Esophagus muscularis mucosa (tissue), 4 donors: ENCODE measurements around the gene CAD. TPM values are rescaled to one million over a fixed set of nuclear protein-coding genes. Genes with fewer than 3 reads are reported as not detected.

Experiments
- DNase-seq: peaks from one replicate; pipeline ENCODE4 v3.0.0-alpha.2; 2017; ENCODE audit errors: extremely low spot score
- H3K27ac ChIP-seq, 4 donors: fragments of 200-600 bp; sonication (generic); replicated peaks in 1 of 4; 1 replicate in 3 of 4; 2 replicates in 1 of 4; pipeline ENCODE4 v1.5.1; 2016 to 2019; ENCODE audit warnings: mild to moderate bottlenecking in 1 of 4
- H3K27me3 ChIP-seq, 4 donors: fragments of 200-600 bp; sonication (generic); one replicate each; pipeline versions ENCODE4 v1.5.1 to v1.6.0; 2016 to 2019
- H3K36me3 ChIP-seq, 4 donors: fragments of 200-600 bp; sonication (generic); one replicate each; pipeline ENCODE4 v1.5.1; 2016 to 2019
- H3K4me1 ChIP-seq, 4 donors: fragments of 200-600 bp; sonication (generic); one replicate each; pipeline ENCODE4 v1.5.1; 2016 to 2019
- H3K4me3 ChIP-seq, 4 donors: fragments of 200-600 bp; sonication (generic); 1 replicate in 2 of 4; 2 replicates in 2 of 4; pipeline ENCODE4 v1.5.1; 2016 to 2019; ENCODE audit warnings: mild to moderate bottlenecking in 4 of 4, moderate library complexity in 1 of 4
- H3K9me3 ChIP-seq, 4 donors: fragments of 200-600 bp; sonication (generic); 1 replicate in 3 of 4; 2 replicates in 1 of 4; pipeline ENCODE4 v1.5.1; 2016 to 2019
- EP300 ChIP-seq: sonication (generic); formaldehyde crosslinking; IDR thresholded peaks from one replicate; pipeline ENCODE4 v1.6.1; 2017; ENCODE audit warnings: antibody characterized with exemption
- POLR2A ChIP-seq: fragments of 450-650 bp; IDR thresholded peaks from one replicate; pipeline ENCODE4 v1.6.1; 2017; ENCODE audit warnings: antibody characterized with exemption, moderate library complexity, mild to moderate bottlenecking, low read depth
- POLR2AphosphoS5 ChIP-seq, 2 donors: sonication (generic); formaldehyde crosslinking; IDR thresholded peaks; one replicate each; pipeline ENCODE4 v1.6.1; 2017; ENCODE audit warnings: antibody characterized with exemption in 2 of 2
- WGBS: methylation state at CpG from one replicate; pipeline ENCODE4 v1.1.5; 2018; 5-methylcytosine and 5-hydroxymethylcytosine counted together
- intact Hi-C: fragments of 100-400 bp; cut with DNase I; formaldehyde crosslinking; loops from one replicate; pipeline ENCODE4 v1.15.1; 2023
- total RNA-seq, 4 donors: library from RNA; depleted of rRNA; stranded (reverse); fragments of >200 nt; gene quantifications; one replicate each; pipeline versions ENCODE4 v1.1.0 to v1.2.1, GENCODE V29; 2016
- TF ChIP-seq, protein P1 (sequence below), 3 experiments: fragments of 200-600 bp in 2 of 3; fragments of 450-650 bp in 1 of 3; sonication (generic) in 2 of 3; IDR thresholded peaks; one replicate each; pipeline ENCODE4 v1.5.1; 2017 to 2019; ENCODE audit warnings: antibody characterized with exemption in 3 of 3, mild to moderate bottlenecking in 2 of 3, moderate library complexity in 1 of 3

The CAD gene
- total RNA-seq, 4 donors from 2014 or later, result 12.4 to 28.3 (median 16.6) TPM

DNA sequence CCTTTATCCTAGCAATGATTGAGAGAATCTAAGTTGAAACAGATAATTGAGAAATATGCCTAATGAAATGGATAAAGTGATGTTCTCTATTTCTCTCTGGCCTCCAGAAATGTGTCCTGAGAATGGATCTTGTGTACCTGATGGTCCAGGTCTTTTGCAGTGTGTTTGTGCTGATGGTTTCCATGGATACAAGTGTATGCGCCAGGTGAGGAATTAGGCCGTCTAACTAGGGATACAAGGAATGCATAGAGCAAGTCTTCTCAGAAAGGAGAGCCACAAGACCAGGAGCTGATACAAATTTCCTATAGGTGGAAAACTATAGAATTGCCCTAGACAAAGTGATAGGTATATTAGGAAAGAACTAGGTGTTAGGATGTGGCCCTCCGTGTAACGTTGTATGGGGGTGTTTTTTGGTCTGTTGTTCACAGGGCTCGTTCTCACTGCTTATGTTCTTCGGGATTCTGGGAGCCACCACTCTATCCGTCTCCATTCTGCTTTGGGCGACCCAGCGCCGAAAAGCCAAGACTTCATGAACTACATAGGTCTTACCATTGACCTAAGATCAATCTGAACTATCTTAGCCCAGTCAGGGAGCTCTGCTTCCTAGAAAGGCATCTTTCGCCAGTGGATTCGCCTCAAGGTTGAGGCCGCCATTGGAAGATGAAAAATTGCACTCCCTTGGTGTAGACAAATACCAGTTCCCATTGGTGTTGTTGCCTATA is 592 bp upstream of the CAD start:
- Histone ChIP-seq H3K27ac (peak overlapping the region; percentile 70 to 77 (median 72)), H3K27me3 (no peaks in the 10 kb centered on the region), H3K4me3 (peak overlapping the region; percentile 55 to 72 (median 72)), H3K9me3 (no peaks in the 10 kb centered on the region), H3K4me1 (peaks cover 25 to 42% (median 29%) of the 10 kb centered on the region in 4 donors), H3K36me3 (peaks cover 0 to 41% (median 18%) of the 10 kb centered on the region in 4 donors)
- 80% methylated on average over 13 of the region's 13 CpGs for WGBS
- no peak for TF ChIP-seq EP300
- TF ChIP-seq POLR2A, result no peak
- TF ChIP-seq, protein P1, sequence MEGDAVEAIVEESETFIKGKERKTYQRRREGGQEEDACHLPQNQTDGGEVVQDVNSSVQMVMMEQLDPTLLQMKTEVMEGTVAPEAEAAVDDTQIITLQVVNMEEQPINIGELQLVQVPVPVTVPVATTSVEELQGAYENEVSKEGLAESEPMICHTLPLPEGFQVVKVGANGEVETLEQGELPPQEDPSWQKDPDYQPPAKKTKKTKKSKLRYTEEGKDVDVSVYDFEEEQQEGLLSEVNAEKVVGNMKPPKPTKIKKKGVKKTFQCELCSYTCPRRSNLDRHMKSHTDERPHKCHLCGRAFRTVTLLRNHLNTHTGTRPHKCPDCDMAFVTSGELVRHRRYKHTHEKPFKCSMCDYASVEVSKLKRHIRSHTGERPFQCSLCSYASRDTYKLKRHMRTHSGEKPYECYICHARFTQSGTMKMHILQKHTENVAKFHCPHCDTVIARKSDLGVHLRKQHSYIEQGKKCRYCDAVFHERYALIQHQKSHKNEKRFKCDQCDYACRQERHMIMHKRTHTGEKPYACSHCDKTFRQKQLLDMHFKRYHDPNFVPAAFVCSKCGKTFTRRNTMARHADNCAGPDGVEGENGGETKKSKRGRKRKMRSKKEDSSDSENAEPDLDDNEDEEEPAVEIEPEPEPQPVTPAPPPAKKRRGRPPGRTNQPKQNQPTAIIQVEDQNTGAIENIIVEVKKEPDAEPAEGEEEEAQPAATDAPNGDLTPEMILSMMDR (IDR thresholded peaks at IDR 0.05), result no peak
- no peak for TF ChIP-seq POLR2AphosphoS5 (IDR thresholded peaks at IDR 0.05)
- DNase-seq, result no peak
- intact Hi-C loops, result loop anchor here (10.0 kb wide), 1 partner anchor 158 kb away; the partner anchor contains the start of genes EIF2B4 and SNX17

DNA sequence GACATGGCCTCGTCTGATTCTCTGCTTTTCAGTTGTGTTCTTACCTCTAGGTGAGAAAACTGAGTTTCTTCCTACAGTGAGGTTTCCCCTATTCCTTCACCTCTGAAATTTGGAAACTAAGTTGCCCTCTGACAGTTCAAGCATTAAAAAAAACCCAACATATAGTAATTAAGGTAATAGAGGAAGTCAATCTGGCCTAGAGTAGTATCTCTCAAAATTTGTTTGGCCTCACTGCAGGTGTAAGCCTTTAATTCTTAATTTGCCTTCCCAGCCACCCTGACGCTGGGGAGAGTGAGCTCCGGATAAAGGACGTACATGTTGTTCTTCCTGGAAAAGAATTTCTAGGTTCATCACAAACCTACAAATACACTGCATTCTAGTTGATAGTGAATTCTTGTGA is 1.4 kb downstream of the CAD start:
- intact Hi-C loops, result loop anchor here (10.0 kb wide), 1 partner anchor 156 kb away; the partner anchor contains the start of genes EIF2B4 and SNX17
- peaks cover 16 to 33% (median 19%) of the 10 kb centered on the region in 4 donors for H3K4me1 ChIP-seq
- peaks cover 0 to 57% (median 36%) of the 10 kb centered on the region in 4 donors for H3K36me3 ChIP-seq
- 96% methylated on average over 4 of the region's 4 CpGs for WGBS
- no peaks in the 10 kb centered on the region for H3K27me3 ChIP-seq
- DNase-seq, result no peak
- no peak overlapping the region for H3K27ac ChIP-seq
- H3K4me3 ChIP-seq, result no peak overlapping the region
- no peaks in the 10 kb centered on the region for H3K9me3 ChIP-seq
- TF ChIP-seq EP300, result no peak
- no peak for TF ChIP-seq POLR2A
- TF ChIP-seq, protein P1 (IDR thresholded peaks at IDR 0.05), result no peak
- no peak for TF ChIP-seq POLR2AphosphoS5 (IDR thresholded peaks at IDR 0.05)

DNA sequence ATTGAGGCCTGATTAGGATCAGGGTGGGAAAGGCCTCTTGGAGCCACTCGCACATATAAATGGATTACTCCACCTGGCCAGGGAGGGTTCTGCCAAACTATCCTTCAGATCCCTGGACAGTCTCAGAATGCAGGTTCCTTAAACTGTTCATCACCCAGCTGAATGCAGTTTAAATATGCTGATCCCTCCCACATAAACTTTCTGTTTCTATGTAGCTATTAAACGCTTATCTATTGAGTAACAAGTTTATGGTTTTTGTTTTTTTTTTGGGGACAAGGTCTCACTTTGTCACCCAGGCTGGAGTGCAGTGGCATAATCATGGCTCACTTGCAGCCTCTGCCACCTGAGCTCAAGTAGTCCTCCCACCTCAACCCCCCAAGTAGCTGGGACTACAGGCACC is 1.9 kb downstream of the CAD start:
- Histone ChIP-seq H3K4me1 (peaks cover 11 to 28% (median 18%) of the 10 kb centered on the region in 4 donors), H3K4me3 (no peak overlapping the region), H3K27me3 (no peaks in the 10 kb centered on the region), H3K9me3 (no peaks in the 10 kb centered on the region), H3K36me3 (peaks cover under 1 to 61% (median 40%) of the 10 kb centered on the region in 4 donors), H3K27ac (no peak overlapping the region)
- intact Hi-C loops, result loop anchor here (10.0 kb wide), 1 partner anchor 156 kb away; the partner anchor contains the start of genes EIF2B4 and SNX17
- TF ChIP-seq EP300 (no peak), POLR2AphosphoS5 (IDR thresholded peaks at IDR 0.05) (no peak), POLR2A (no peak)
- TF ChIP-seq, protein P1 (IDR thresholded peaks at IDR 0.05), result no peak
- no peak for DNase-seq
- 91% methylated on average over 2 of the region's 2 CpGs for WGBS

DNA sequence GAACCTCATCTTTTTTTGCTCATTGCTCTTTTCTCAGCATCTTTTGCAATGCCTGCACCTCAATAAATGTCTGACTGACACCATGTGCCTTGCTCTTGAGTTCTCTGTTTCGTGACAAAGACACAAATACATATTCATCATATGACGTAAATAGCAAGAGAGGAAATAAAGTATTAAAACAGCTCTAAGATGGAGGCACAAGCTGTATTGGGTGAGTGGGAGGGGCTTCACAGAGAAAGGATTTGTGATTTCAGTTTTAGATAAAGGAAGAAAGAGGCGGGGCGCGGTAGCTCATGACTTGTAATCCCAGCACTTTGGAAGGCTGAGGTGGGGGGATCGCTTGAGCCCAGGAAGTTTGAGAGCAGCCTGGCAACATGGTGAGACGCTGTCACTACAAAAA is 2.9 kb downstream of the CAD start:
- Histone ChIP-seq H3K27ac (no peak overlapping the region), H3K36me3 (peaks cover 10 to 68% (median 47%) of the 10 kb centered on the region in 4 donors), H3K4me3 (no peak overlapping the region), H3K27me3 (no peaks in the 10 kb centered on the region), H3K4me1 (peaks cover 11 to 27% (median 18%) of the 10 kb centered on the region in 4 donors), H3K9me3 (no peaks in the 10 kb centered on the region)
- no peak for DNase-seq
- WGBS, result 97% methylated on average over 7 of the region's 7 CpGs
- no peak for TF ChIP-seq POLR2AphosphoS5 (IDR thresholded peaks at IDR 0.05)
- TF ChIP-seq POLR2A, result no peak
- TF ChIP-seq EP300, result no peak
- TF ChIP-seq, protein P1 (IDR thresholded peaks at IDR 0.05), result no peak
- intact Hi-C loops, result no loop called here
